WTC11 (cell line): ENCODE results near the gene MRC2. TPM values are rescaled to one million over a fixed set of nuclear protein-coding genes. Genes with fewer than 3 reads are reported as not detected.

Experiments used
- ATAC-seq: fragments of 200-7000 bp; cut with Tn5 transposase; 2 replicates; pipeline ENCODE4 v1.10.0; 2021; ENCODE audit warnings: mild to moderate bottlenecking, moderate library complexity
- CTCF ChIA-PET: fragments of 300-600 bp; sonication (Branson Sonifier 250); formaldehyde crosslinking; loops from one replicate; lab custom pipeline; 2021; ENCODE audit warnings: antibody characterized with exemption; lab: Charles Lee
- POLR2A ChIA-PET: fragments of 350-600 bp; sonication (Branson Sonifier 250); formaldehyde crosslinking; loops from one replicate; lab custom pipeline; 2021; ENCODE audit warnings: antibody characterized with exemption; lab: Charles Lee
- DNase-seq: peaks from one replicate; pipeline ENCODE4 v3.0.0; 2021; ENCODE audit warnings: low spot score
- H3K27ac Mint-ChIP-seq: 2 replicates; pipeline ENCODE4 v1.8.0; 2021; ENCODE audit warnings: mixed read lengths
- H3K27me3 Mint-ChIP-seq: 2 replicates; pipeline ENCODE4 v1.8.0; 2021; ENCODE audit warnings: low read depth, mild to moderate bottlenecking, moderate library complexity, mixed read lengths
- H3K36me3 Mint-ChIP-seq: 2 replicates; pipeline ENCODE4 v1.8.0; 2021; ENCODE audit warnings: mixed read lengths
- H3K4me1 Mint-ChIP-seq: 2 replicates; pipeline ENCODE4 v1.8.0; 2022; ENCODE audit warnings: mixed read lengths
- H3K4me3 Mint-ChIP-seq: 2 replicates; pipeline ENCODE4 v1.8.0; 2021; ENCODE audit warnings: mild to moderate bottlenecking, moderate library complexity, mixed read lengths
- H3K9me3 Mint-ChIP-seq: 2 replicates; pipeline ENCODE4 v1.8.0; 2021; ENCODE audit warnings: mixed read lengths
- ESRRA ChIP-seq: sonication (generic); formaldehyde crosslinking; IDR thresholded peaks from 2 replicates; pipeline ENCODE4 v1.8.1; 2022; ENCODE audit warnings: mild to moderate bottlenecking, missing genetic modification reagents, borderline replicate concordance
- ETV6 ChIP-seq: sonication (generic); formaldehyde crosslinking; IDR thresholded peaks from 2 replicates; pipeline ENCODE4 v1.8.1; 2022; ENCODE audit warnings: mild to moderate bottlenecking, missing genetic modification reagents
- FOXJ3 ChIP-seq: sonication (generic); formaldehyde crosslinking; IDR thresholded peaks from 2 replicates; pipeline ENCODE4 v1.9.0; 2021; ENCODE audit warnings: missing genetic modification reagents, mild to moderate bottlenecking, borderline replicate concordance
- GRHL2 ChIP-seq: fragments of 250-450 bp; sonication (Bioruptor Pico); IDR thresholded peaks from 2 replicates; pipeline ENCODE4 v1.8.0; 2022; ENCODE audit warnings: mild to moderate bottlenecking, moderate library complexity; ENCODE audit not compliant: insufficient replicate concordance, severe bottlenecking
- IRF2 ChIP-seq: sonication (generic); formaldehyde crosslinking; IDR thresholded peaks from 2 replicates; pipeline ENCODE4 v1.8.0; 2022; ENCODE audit warnings: low read depth, missing genetic modification reagents, borderline replicate concordance
- NFE2L1 ChIP-seq: sonication (generic); formaldehyde crosslinking; IDR thresholded peaks from 2 replicates; pipeline ENCODE4 v1.8.1; 2023; ENCODE audit warnings: missing genetic modification reagents
- NR1H2 ChIP-seq: sonication (generic); formaldehyde crosslinking; IDR thresholded peaks from 2 replicates; pipeline ENCODE4 v1.9.0; 2021; ENCODE audit warnings: mild to moderate bottlenecking, moderate library complexity, missing genetic modification reagents
- TCF7 ChIP-seq: sonication (generic); formaldehyde crosslinking; IDR thresholded peaks from 2 replicates; pipeline ENCODE4 v1.8.0; 2022; ENCODE audit warnings: mild to moderate bottlenecking, low read depth, missing genetic modification reagents, moderate library complexity
- ZNF121 ChIP-seq: sonication (generic); formaldehyde crosslinking; IDR thresholded peaks from 2 replicates; pipeline ENCODE4 v1.8.0; 2023; ENCODE audit warnings: missing genetic modification reagents
- ZNF138 ChIP-seq: sonication (generic); formaldehyde crosslinking; conservative IDR thresholded peaks from 2 replicates; pipeline ENCODE4 v1.8.1; 2022; ENCODE audit warnings: mild to moderate bottlenecking, moderate library complexity, missing genetic modification reagents
- ZNF317 ChIP-seq: sonication (generic); formaldehyde crosslinking; IDR thresholded peaks from 2 replicates; pipeline ENCODE4 v1.8.1; 2023; ENCODE audit warnings: low read depth, mild to moderate bottlenecking, moderate library complexity, missing genetic modification reagents, borderline replicate concordance
- total RNA-seq: library from RNA; stranded (reverse); gene quantifications from 3 replicates; pipeline ENCODE4 v1.2.3, GENCODE V29; 2021
- TF ChIP-seq, protein P1 (sequence below): sonication (generic); formaldehyde crosslinking; IDR thresholded peaks from 2 replicates; pipeline ENCODE4 v1.8.0; 2022; ENCODE audit warnings: missing genetic modification reagents
- TF ChIP-seq, protein P2 (sequence below): sonication (generic); formaldehyde crosslinking; IDR thresholded peaks from 2 replicates; pipeline ENCODE4 v1.8.1; 2023; ENCODE audit warnings: mild to moderate bottlenecking, moderate library complexity, missing genetic modification reagents
- TF ChIP-seq, protein P3 (sequence below): fragments of 250-450 bp; sonication (Bioruptor Pico); IDR thresholded peaks from 2 replicates; pipeline ENCODE4 v1.9.0; 2021; ENCODE audit warnings: mild to moderate bottlenecking, borderline replicate concordance
- TF ChIP-seq, protein P4 (sequence below): sonication (generic); formaldehyde crosslinking; conservative IDR thresholded peaks from 2 replicates; pipeline ENCODE4 v1.8.1; 2022; ENCODE audit warnings: mild to moderate bottlenecking, missing genetic modification reagents
- TF ChIP-seq, protein P5 (sequence below): sonication (generic); formaldehyde crosslinking; IDR thresholded peaks from 2 replicates; pipeline ENCODE4 v1.8.1; 2023; ENCODE audit warnings: mild to moderate bottlenecking, missing genetic modification reagents
- TF ChIP-seq, protein P6 (sequence below): fragments of 250-450 bp; sonication (Bioruptor Pico); IDR thresholded peaks from 2 replicates; pipeline ENCODE4 v1.9.0; 2021; ENCODE audit warnings: moderate library complexity, mild to moderate bottlenecking, inconsistent platforms, borderline replicate concordance
- TF ChIP-seq, protein P7 (sequence below): sonication (generic); formaldehyde crosslinking; IDR thresholded peaks from 2 replicates; pipeline ENCODE4 v1.8.0; 2022; ENCODE audit warnings: mild to moderate bottlenecking, missing genetic modification reagents
- TF ChIP-seq, protein P8 (sequence below): sonication (generic); formaldehyde crosslinking; IDR thresholded peaks from 2 replicates; pipeline ENCODE4 v1.8.1; 2022; ENCODE audit warnings: mild to moderate bottlenecking, moderate library complexity, missing genetic modification reagents
- TF ChIP-seq, protein P9 (sequence below): sonication (generic); formaldehyde crosslinking; IDR thresholded peaks from 2 replicates; pipeline ENCODE4 v1.8.1; 2022; ENCODE audit warnings: mild to moderate bottlenecking, missing genetic modification reagents, moderate library complexity, borderline replicate concordance

MRC2 gene
- total RNA-seq, 1 experiment from 2014 or later: 35.3 TPM

DNA sequence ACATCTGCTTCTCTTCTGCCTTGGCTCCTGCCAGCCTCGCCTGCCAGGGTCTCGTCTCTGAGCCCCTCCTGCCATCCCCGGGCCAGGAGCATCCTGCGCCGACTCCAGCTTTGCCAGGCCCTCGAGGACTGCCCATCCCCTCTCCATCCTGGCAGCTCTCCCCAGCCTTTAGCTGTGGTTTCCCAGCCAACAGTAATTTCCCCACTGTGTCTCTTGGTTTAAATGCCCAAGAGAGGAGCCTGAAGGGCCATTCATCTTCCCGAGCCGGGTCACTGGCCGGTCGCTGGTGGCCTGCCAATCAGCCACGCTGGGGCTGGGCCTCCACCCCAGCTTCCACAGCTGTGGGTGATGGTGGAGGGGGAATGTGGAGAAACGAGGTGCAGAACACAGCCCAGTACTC, 47.8 kb downstream of the MRC2 start (continued):
- TF ChIP-seq, protein P1, sequence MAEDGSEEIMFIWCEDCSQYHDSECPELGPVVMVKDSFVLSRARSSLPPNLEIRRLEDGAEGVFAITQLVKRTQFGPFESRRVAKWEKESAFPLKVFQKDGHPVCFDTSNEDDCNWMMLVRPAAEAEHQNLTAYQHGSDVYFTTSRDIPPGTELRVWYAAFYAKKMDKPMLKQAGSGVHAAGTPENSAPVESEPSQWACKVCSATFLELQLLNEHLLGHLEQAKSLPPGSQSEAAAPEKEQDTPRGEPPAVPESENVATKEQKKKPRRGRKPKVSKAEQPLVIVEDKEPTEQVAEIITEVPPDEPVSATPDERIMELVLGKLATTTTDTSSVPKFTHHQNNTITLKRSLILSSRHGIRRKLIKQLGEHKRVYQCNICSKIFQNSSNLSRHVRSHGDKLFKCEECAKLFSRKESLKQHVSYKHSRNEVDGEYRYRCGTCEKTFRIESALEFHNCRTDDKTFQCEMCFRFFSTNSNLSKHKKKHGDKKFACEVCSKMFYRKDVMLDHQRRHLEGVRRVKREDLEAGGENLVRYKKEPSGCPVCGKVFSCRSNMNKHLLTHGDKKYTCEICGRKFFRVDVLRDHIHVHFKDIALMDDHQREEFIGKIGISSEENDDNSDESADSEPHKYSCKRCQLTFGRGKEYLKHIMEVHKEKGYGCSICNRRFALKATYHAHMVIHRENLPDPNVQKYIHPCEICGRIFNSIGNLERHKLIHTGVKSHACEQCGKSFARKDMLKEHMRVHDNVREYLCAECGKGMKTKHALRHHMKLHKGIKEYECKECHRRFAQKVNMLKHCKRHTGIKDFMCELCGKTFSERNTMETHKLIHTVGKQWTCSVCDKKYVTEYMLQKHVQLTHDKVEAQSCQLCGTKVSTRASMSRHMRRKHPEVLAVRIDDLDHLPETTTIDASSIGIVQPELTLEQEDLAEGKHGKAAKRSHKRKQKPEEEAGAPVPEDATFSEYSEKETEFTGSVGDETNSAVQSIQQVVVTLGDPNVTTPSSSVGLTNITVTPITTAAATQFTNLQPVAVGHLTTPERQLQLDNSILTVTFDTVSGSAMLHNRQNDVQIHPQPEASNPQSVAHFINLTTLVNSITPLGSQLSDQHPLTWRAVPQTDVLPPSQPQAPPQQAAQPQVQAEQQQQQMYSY: no peak
- no peak for TF ChIP-seq NFE2L1 (CRISPR knock-in tag)
- TF ChIP-seq, protein P2, sequence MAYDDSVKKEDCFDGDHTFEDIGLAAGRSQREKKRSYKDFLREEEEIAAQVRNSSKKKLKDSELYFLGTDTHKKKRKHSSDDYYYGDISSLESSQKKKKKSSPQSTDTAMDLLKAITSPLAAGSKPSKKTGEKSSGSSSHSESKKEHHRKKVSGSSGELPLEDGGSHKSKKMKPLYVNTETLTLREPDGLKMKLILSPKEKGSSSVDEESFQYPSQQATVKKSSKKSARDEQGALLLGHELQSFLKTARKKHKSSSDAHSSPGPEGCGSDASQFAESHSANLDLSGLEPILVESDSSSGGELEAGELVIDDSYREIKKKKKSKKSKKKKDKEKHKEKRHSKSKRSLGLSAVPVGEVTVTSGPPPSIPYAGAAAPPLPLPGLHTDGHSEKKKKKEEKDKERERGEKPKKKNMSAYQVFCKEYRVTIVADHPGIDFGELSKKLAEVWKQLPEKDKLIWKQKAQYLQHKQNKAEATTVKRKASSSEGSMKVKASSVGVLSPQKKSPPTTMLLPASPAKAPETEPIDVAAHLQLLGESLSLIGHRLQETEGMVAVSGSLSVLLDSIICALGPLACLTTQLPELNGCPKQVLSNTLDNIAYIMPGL (CRISPR knock-in tag): no peak
- TF ChIP-seq, protein P3, sequence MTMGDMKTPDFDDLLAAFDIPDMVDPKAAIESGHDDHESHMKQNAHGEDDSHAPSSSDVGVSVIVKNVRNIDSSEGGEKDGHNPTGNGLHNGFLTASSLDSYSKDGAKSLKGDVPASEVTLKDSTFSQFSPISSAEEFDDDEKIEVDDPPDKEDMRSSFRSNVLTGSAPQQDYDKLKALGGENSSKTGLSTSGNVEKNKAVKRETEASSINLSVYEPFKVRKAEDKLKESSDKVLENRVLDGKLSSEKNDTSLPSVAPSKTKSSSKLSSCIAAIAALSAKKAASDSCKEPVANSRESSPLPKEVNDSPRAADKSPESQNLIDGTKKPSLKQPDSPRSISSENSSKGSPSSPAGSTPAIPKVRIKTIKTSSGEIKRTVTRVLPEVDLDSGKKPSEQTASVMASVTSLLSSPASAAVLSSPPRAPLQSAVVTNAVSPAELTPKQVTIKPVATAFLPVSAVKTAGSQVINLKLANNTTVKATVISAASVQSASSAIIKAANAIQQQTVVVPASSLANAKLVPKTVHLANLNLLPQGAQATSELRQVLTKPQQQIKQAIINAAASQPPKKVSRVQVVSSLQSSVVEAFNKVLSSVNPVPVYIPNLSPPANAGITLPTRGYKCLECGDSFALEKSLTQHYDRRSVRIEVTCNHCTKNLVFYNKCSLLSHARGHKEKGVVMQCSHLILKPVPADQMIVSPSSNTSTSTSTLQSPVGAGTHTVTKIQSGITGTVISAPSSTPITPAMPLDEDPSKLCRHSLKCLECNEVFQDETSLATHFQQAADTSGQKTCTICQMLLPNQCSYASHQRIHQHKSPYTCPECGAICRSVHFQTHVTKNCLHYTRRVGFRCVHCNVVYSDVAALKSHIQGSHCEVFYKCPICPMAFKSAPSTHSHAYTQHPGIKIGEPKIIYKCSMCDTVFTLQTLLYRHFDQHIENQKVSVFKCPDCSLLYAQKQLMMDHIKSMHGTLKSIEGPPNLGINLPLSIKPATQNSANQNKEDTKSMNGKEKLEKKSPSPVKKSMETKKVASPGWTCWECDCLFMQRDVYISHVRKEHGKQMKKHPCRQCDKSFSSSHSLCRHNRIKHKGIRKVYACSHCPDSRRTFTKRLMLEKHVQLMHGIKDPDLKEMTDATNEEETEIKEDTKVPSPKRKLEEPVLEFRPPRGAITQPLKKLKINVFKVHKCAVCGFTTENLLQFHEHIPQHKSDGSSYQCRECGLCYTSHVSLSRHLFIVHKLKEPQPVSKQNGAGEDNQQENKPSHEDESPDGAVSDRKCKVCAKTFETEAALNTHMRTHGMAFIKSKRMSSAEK (CRISPR knock-in tag): no peak

DNA sequence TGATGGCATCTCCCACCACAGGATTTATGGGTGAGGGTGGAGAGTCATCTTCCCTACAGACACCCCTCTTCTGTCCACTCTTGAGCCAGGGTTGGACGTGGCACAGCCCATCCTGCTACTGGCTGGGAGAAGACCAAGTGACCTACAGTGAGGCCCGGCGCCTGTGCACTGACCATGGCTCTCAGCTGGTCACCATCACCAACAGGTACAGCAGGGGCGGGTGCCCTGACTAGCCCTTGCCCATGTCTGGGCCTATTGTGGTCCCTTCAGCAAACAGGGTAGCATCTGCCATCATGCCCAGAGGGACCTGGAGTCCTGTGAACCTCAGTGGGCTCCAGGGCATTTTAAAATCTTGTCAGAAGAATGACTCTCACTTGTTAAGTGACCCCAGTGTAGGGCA, 48.2 kb downstream of the MRC2 start:
- POLR2A ChIA-PET: no interaction called here
- ATAC-seq: no peak
- Mint-ChIP-seq H3K4me3 (no peak overlapping the region), H3K36me3 (no peaks in the 10 kb centered on the region), H3K27ac (no peak overlapping the region), H3K27me3 (no peaks in the 10 kb centered on the region), H3K4me1 (no peaks in the 10 kb centered on the region), H3K9me3 (no peaks in the 10 kb centered on the region)
- DNase-seq: no peak
- TF ChIP-seq, protein P4, sequence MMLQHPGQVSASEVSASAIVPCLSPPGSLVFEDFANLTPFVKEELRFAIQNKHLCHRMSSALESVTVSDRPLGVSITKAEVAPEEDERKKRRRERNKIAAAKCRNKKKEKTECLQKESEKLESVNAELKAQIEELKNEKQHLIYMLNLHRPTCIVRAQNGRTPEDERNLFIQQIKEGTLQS (CRISPR knock-in tag): no peak
- no peak for TF ChIP-seq GRHL2
- TF ChIP-seq FOXJ3 (CRISPR knock-in tag): no peak
- TF ChIP-seq ZNF138: no peak
- TF ChIP-seq, protein P5, sequence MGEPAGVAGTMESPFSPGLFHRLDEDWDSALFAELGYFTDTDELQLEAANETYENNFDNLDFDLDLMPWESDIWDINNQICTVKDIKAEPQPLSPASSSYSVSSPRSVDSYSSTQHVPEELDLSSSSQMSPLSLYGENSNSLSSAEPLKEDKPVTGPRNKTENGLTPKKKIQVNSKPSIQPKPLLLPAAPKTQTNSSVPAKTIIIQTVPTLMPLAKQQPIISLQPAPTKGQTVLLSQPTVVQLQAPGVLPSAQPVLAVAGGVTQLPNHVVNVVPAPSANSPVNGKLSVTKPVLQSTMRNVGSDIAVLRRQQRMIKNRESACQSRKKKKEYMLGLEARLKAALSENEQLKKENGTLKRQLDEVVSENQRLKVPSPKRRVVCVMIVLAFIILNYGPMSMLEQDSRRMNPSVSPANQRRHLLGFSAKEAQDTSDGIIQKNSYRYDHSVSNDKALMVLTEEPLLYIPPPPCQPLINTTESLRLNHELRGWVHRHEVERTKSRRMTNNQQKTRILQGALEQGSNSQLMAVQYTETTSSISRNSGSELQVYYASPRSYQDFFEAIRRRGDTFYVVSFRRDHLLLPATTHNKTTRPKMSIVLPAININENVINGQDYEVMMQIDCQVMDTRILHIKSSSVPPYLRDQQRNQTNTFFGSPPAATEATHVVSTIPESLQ (CRISPR knock-in tag): no peak
- TF ChIP-seq ZNF121: no peak
- no peak for TF ChIP-seq ESRRA (CRISPR knock-in tag)
- no peak for TF ChIP-seq NR1H2 (CRISPR knock-in tag)
- TF ChIP-seq ETV6 (CRISPR knock-in tag): no peak
- TF ChIP-seq, protein P6, sequence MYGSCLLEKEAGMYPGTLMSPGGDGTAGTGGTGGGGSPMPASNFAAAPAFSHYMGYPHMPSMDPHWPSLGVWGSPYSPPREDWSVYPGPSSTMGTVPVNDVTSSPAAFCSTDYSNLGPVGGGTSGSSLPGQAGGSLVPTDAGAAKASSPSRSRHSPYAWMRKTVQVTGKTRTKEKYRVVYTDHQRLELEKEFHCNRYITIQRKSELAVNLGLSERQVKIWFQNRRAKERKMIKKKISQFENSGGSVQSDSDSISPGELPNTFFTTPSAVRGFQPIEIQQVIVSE (CRISPR knock-in tag): no peak
- TF ChIP-seq, protein P7, sequence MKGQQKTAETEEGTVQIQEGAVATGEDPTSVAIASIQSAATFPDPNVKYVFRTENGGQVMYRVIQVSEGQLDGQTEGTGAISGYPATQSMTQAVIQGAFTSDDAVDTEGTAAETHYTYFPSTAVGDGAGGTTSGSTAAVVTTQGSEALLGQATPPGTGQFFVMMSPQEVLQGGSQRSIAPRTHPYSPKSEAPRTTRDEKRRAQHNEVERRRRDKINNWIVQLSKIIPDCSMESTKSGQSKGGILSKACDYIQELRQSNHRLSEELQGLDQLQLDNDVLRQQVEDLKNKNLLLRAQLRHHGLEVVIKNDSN (CRISPR knock-in tag): no peak
- no peak for TF ChIP-seq ZNF317 (CRISPR knock-in tag)
- TF ChIP-seq, protein P8, sequence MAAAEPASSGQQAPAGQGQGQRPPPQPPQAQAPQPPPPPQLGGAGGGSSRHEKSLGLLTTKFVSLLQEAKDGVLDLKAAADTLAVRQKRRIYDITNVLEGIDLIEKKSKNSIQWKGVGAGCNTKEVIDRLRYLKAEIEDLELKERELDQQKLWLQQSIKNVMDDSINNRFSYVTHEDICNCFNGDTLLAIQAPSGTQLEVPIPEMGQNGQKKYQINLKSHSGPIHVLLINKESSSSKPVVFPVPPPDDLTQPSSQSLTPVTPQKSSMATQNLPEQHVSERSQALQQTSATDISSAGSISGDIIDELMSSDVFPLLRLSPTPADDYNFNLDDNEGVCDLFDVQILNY (CRISPR knock-in tag): no peak
- no peak for TF ChIP-seq TCF7 (CRISPR knock-in tag)
- TF ChIP-seq, protein P9, sequence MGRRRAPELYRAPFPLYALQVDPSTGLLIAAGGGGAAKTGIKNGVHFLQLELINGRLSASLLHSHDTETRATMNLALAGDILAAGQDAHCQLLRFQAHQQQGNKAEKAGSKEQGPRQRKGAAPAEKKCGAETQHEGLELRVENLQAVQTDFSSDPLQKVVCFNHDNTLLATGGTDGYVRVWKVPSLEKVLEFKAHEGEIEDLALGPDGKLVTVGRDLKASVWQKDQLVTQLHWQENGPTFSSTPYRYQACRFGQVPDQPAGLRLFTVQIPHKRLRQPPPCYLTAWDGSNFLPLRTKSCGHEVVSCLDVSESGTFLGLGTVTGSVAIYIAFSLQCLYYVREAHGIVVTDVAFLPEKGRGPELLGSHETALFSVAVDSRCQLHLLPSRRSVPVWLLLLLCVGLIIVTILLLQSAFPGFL (CRISPR knock-in tag): no peak
- no peak for TF ChIP-seq IRF2 (CRISPR knock-in tag)
- CTCF ChIA-PET: no interaction called here
